Measurements from ENCODE around the gene GREB1L. TPM values are rescaled to one million over a fixed set of nuclear protein-coding genes. Genes with fewer than 3 reads are reported as not detected.

Gene GREB1L
- polyA plus RNA-seq, 1 donor (not counting 4 experiments of a cell fraction or from before 2014, with no cell fraction given): 5.5 TPM

DNA sequence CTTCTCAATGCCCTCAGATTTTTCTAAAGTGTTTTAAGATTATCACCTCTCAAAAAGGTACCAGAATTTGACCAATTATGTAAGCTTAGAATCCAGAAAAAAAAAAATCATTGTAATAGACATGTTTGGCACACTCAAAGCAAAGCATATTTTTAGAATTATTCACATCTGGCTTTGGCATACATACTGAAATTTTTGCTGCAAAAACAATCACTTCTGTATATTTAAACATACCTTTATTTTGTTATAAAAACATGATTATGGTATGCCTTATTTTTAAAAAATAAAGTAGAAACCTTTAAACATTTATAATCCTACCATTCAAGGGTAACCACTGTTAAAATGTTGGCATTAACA is 215.1 kb downstream of the GREB1L start:
- H3K36me3 ChIP-seq (ENCODE audit: control insufficient read depth in 2 of 2, extremely low read depth in 1 of 2, insufficient read depth in 2 of 2, low read length in 2 of 2): no peaks in the 10 kb centered on the region
- no peak overlapping the region for H3K4me3 ChIP-seq (ENCODE audit: control insufficient read depth in 2 of 3, extremely low read depth in 1 of 3, insufficient read depth in 2 of 3, low read depth in 1 of 3, low read length in 3 of 3)
- dilution Hi-C loops (cut with MboI; ENCODE audit: extremely low pct_ligation_motif_present, low sequenced_read_pairs): no loop called here
- no peaks in the 10 kb centered on the region for H3K27me3 ChIP-seq (ENCODE audit: control insufficient read depth, extremely low read depth, insufficient read depth, low read length)
- no peak overlapping the region for H3K9ac ChIP-seq (ENCODE audit: control insufficient read depth, extremely low read depth, insufficient read depth, low read length)
- no peak overlapping the region for H2AFZ ChIP-seq (ENCODE audit: control insufficient read depth, low read length)
- no peak overlapping the region for H3K4me2 ChIP-seq (ENCODE audit: control insufficient read depth, extremely low read depth, insufficient read depth, low read depth, low read length)
- no peaks in the 10 kb centered on the region for H3K79me2 ChIP-seq (ENCODE audit: control insufficient read depth, insufficient read depth, low read length)
- H3K9me3 ChIP-seq (ENCODE audit: control insufficient read depth, low read depth, low read length): no peaks in the 10 kb centered on the region
- FAIRE-seq: no peak
- DNase-seq (ENCODE audit: low read depth, low spot score): no peak
- H3K4me1 ChIP-seq (ENCODE audit: control insufficient read depth, extremely low read depth, insufficient read depth, low read length): no peaks in the 10 kb centered on the region
- no peak overlapping the region for H3K27ac ChIP-seq (ENCODE audit: control insufficient read depth, insufficient read depth, low read length)
- H3K9me1 ChIP-seq (ENCODE audit: control insufficient read depth, extremely low read depth, insufficient read depth, low read length): no peaks in the 10 kb centered on the region
- H4K20me1 ChIP-seq (ENCODE audit: control insufficient read depth, extremely low read depth, insufficient read depth, low read length): no peaks in the 10 kb centered on the region
- no peak for TF ChIP-seq EZH2 (IDR thresholded peaks at IDR 0.05; ENCODE audit: low read length)
- TF ChIP-seq, protein P1, sequence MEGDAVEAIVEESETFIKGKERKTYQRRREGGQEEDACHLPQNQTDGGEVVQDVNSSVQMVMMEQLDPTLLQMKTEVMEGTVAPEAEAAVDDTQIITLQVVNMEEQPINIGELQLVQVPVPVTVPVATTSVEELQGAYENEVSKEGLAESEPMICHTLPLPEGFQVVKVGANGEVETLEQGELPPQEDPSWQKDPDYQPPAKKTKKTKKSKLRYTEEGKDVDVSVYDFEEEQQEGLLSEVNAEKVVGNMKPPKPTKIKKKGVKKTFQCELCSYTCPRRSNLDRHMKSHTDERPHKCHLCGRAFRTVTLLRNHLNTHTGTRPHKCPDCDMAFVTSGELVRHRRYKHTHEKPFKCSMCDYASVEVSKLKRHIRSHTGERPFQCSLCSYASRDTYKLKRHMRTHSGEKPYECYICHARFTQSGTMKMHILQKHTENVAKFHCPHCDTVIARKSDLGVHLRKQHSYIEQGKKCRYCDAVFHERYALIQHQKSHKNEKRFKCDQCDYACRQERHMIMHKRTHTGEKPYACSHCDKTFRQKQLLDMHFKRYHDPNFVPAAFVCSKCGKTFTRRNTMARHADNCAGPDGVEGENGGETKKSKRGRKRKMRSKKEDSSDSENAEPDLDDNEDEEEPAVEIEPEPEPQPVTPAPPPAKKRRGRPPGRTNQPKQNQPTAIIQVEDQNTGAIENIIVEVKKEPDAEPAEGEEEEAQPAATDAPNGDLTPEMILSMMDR (optimal IDR thresholded peaks at IDR 0.05 in 1 of 3, IDR thresholded peaks at IDR 0.05 in 1 of 3, conservative IDR thresholded peaks at IDR 0.05 in 1 of 3; ENCODE audit: extremely low read depth in 1 of 3, insufficient read depth in 2 of 3, low read length in 3 of 3): no peak

DNA sequence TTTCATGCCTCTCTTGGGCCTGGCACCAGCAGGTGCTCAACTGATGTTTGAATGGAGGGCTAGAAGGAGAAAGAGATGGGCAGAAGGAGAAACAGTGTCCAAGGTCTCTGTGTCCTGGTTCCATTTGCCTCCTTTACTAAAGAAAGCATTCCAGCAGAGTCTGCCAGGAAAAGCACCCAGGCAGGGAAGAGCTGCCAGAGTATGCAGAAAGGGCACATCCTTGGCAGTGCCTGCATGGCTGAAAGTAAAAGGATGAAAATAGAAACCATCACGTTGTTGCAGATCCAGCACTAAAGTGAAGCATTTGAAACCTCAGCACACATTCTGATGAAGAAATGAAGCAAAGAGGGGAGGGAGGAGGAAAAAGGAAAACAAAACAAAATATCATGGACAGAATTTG is 216.3 kb downstream of the GREB1L start:
- TF ChIP-seq EZH2 (IDR thresholded peaks at IDR 0.05; ENCODE audit: low read length): no peak
- TF ChIP-seq, protein P1 (optimal IDR thresholded peaks at IDR 0.05 in 1 of 3, IDR thresholded peaks at IDR 0.05 in 1 of 3, conservative IDR thresholded peaks at IDR 0.05 in 1 of 3; ENCODE audit: extremely low read depth in 1 of 3, insufficient read depth in 2 of 3, low read length in 3 of 3): no peak

More for the DNA sequence above, 216.3 kb downstream of the GREB1L start:
- Histone ChIP-seq H2AFZ (ENCODE audit: control insufficient read depth, low read length) (no peak overlapping the region), H4K20me1 (ENCODE audit: control insufficient read depth, extremely low read depth, insufficient read depth, low read length) (no peaks in the 10 kb centered on the region), H3K27ac (ENCODE audit: control insufficient read depth, insufficient read depth, low read length) (no peak overlapping the region), H3K79me2 (ENCODE audit: control insufficient read depth, insufficient read depth, low read length) (no peaks in the 10 kb centered on the region), H3K9ac (ENCODE audit: control insufficient read depth, extremely low read depth, insufficient read depth, low read length) (no peak overlapping the region), H3K4me1 (ENCODE audit: control insufficient read depth, extremely low read depth, insufficient read depth, low read length) (no peaks in the 10 kb centered on the region), H3K27me3 (ENCODE audit: control insufficient read depth, extremely low read depth, insufficient read depth, low read length) (no peaks in the 10 kb centered on the region), H3K9me3 (ENCODE audit: control insufficient read depth, low read depth, low read length) (no peaks in the 10 kb centered on the region), H3K36me3 (ENCODE audit: control insufficient read depth in 2 of 2, extremely low read depth in 1 of 2, insufficient read depth in 2 of 2, low read length in 2 of 2) (no peaks in the 10 kb centered on the region), H3K4me2 (ENCODE audit: control insufficient read depth, extremely low read depth, insufficient read depth, low read depth, low read length) (no peak overlapping the region), H3K4me3 (ENCODE audit: control insufficient read depth in 2 of 3, extremely low read depth in 1 of 3, insufficient read depth in 2 of 3, low read depth in 1 of 3, low read length in 3 of 3) (no peak overlapping the region), H3K9me1 (ENCODE audit: control insufficient read depth, extremely low read depth, insufficient read depth, low read length) (no peaks in the 10 kb centered on the region)
- DNase-seq (ENCODE audit: low read depth, low spot score) (no peak), FAIRE-seq (no peak)
- dilution Hi-C loops (cut with MboI; ENCODE audit: extremely low pct_ligation_motif_present, low sequenced_read_pairs): no loop called here

Data from keratinocyte (primary cell).